ENCODE results near the gene HDAC4.

HDAC4 gene

GRCh38 chr2:239117831-239118230, 283.0 kb downstream of the HDAC4 start:
- no peak for DNase-seq

GRCh38 chr2:239116456-239117246, 284.2 kb downstream of the HDAC4 start:
- DNase-seq = peak; percentile 12

GRCh38 chr2:239115616-239116015, 285.2 kb downstream of the HDAC4 start:
- DNase-seq = no peak

GRCh38 chr2:239114616-239115265, 286.1 kb downstream of the HDAC4 start:
- no peak for DNase-seq

GRCh38 chr2:239114119-239114581, 286.7 kb downstream of the HDAC4 start:
- peak; percentile 28 for DNase-seq

- no peak for DNase-seq
These were observed 287.2 kb downstream of the HDAC4 start for GRCh38 chr2:239113615-239114014.

GRCh38 chr2:239113171-239113570, 287.6 kb downstream of the HDAC4 start:
- peak; percentile 17 for DNase-seq

GRCh38 chr2:239112127-239112774, 288.6 kb downstream of the HDAC4 start:
- DNase-seq = no peak

- DNase-seq = no peak
These were observed 289.3 kb downstream of the HDAC4 start for GRCh38 chr2:239111401-239112100.

- DNase-seq = no peak
These were observed 290.2 kb downstream of the HDAC4 start for GRCh38 chr2:239110595-239111048.

- no peak for DNase-seq
These were observed 290.8 kb downstream of the HDAC4 start for GRCh38 chr2:239109928-239110545.

GRCh38 chr2:239109041-239109927, 291.5 kb downstream of the HDAC4 start:
- no peak for DNase-seq

- DNase-seq = no peak
These were observed 292.4 kb downstream of the HDAC4 start for GRCh38 chr2:239108459-239108858.

- DNase-seq = no peak
These were observed 292.9 kb downstream of the HDAC4 start for GRCh38 chr2:239107936-239108335.

GRCh38 chr2:239106966-239107365, 293.9 kb downstream of the HDAC4 start:
- no peak for DNase-seq

- DNase-seq = peak; percentile 61
These were observed 294.4 kb downstream of the HDAC4 start for GRCh38 chr2:239106314-239106908.

GRCh38 chr2:239105234-239105633, 295.6 kb downstream of the HDAC4 start:
- no peak for DNase-seq

GRCh38 chr2:239104800-239105199, 296.0 kb downstream of the HDAC4 start:
- DNase-seq = no peak

- no peak for DNase-seq
These were observed 297.4 kb downstream of the HDAC4 start for GRCh38 chr2:239103125-239104098.

- DNase-seq = no peak
These were observed 298.6 kb downstream of the HDAC4 start for GRCh38 chr2:239102266-239102665.

Data from fibroblast of skin of abdomen (primary cell).